ENCODE data around the gene ZFR. TPM values are rescaled to one million over a fixed set of nuclear protein-coding genes. Genes with fewer than 3 reads are reported as not detected.

The ZFR gene
- total RNA-seq, result 100 to 1,000 TPM in 1 of 5 donors, 10 to 100 TPM in 4; 24.3 to 110 (median 75.1) TPM
- polyA plus RNA-seq, result 10 to 100 TPM; 21.8 to 30.4 (median 25.3) TPM
- long read RNA-seq, donor 1, full-length matches to known transcripts, result 2 of 2 reads
- long read RNA-seq, donor 1, partial matches to known transcripts, result 0 of 2 reads
- long read RNA-seq, donor 1, other reads (novel, unspliced or antisense), result 0 of 2 reads
- long read RNA-seq, donor 2, full-length matches to known transcripts, result 8 of 8 reads
- long read RNA-seq, donor 2, partial matches to known transcripts, result 0 of 8 reads
- long read RNA-seq, donor 2, other reads (novel, unspliced or antisense), result 0 of 8 reads
- long read RNA-seq, donor 3, partial matches to known transcripts, result 5 of 11 reads
- long read RNA-seq, donor 3, other reads (novel, unspliced or antisense), result 0 of 11 reads
- long read RNA-seq, donor 4, partial matches to known transcripts, result 0 of 1 reads
- long read RNA-seq, donor 4, other reads (novel, unspliced or antisense), result 0 of 1 reads
- long read RNA-seq, donor 5, partial matches to known transcripts, result 13 of 17 reads
- long read RNA-seq, donor 5, other reads (novel, unspliced or antisense), result 0 of 17 reads
- long read RNA-seq, donor 6, full-length matches to known transcripts, result 16 of 43 reads
- long read RNA-seq, donor 6, partial matches to known transcripts, result 27 of 43 reads
- long read RNA-seq, donor 6, other reads (novel, unspliced or antisense), result 0 of 43 reads
- long read RNA-seq, donor 7, full-length matches to known transcripts, result 9 of 24 reads
- long read RNA-seq, donor 7, partial matches to known transcripts, result 15 of 24 reads
- long read RNA-seq, donor 7, other reads (novel, unspliced or antisense), result 0 of 24 reads
- long read RNA-seq, donor 8, full-length matches to known transcripts, result 16 of 23 reads
- long read RNA-seq, donor 8, partial matches to known transcripts, result 7 of 23 reads
- long read RNA-seq, donor 8, other reads (novel, unspliced or antisense), result 0 of 23 reads
- long read RNA-seq, donor 9, full-length matches to known transcripts, result 6 of 11 reads
- long read RNA-seq, donor 9, partial matches to known transcripts, result 5 of 11 reads
- long read RNA-seq, donor 9, other reads (novel, unspliced or antisense), result 0 of 11 reads
- long read RNA-seq, donor 10, partial matches to known transcripts, result 0 of 3 reads
- long read RNA-seq, donor 10, other reads (novel, unspliced or antisense), result 0 of 3 reads

DNA sequence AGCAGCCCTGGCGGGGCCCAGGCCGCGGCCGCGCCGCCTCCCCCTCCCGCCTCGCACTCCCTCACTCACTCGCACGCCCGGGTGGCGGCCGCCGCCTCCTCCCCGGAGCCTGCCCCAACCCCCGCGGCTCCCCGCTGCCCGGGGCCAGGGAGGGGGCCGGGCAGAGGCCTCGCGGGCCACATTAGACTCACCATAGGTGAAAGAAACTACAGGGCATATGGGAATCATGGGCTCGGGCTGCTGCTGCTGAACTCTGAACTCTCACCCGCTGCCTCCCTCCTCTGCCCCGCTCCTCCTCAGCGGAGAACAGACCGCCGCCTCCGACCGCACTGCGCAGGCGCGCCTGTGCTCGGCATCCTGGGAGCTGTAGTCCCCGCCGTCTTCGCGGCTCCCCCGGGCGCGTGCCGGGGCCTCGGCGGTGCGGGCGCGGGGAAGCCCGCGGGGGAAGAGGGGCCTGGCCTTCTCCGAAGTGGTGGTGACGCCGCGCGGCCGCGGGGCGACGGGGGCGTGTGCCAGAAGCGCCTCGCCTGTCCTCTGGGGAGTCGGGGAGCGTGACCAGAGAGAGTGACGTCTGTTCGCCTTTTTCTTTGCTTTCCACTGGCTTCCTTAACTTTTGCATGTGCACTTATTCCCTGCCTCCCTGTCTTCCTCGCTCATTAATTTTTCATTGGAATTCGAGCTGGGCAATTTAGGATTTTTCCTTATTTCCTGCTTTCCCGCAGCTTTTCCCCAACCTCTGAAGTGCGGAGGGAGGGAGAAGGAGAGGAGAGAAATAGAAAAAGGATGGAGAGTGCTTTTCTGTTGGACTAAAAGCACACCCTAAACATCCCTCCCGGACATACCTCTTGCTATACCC, at the start of gene ZFR:
Gene ZFR (minus strand): TSS at position 310 of the 856 bp plus-strand sequence. CDS start 82 bp downstream, at position 228.
- peak in 1 of 4 donors; percentile 58 for TF ChIP-seq POLR2A (IDR thresholded peaks at IDR 0.05)
- TF ChIP-seq EP300 (IDR thresholded peaks at IDR 0.05), result no peak
- TF ChIP-seq, protein P1, sequence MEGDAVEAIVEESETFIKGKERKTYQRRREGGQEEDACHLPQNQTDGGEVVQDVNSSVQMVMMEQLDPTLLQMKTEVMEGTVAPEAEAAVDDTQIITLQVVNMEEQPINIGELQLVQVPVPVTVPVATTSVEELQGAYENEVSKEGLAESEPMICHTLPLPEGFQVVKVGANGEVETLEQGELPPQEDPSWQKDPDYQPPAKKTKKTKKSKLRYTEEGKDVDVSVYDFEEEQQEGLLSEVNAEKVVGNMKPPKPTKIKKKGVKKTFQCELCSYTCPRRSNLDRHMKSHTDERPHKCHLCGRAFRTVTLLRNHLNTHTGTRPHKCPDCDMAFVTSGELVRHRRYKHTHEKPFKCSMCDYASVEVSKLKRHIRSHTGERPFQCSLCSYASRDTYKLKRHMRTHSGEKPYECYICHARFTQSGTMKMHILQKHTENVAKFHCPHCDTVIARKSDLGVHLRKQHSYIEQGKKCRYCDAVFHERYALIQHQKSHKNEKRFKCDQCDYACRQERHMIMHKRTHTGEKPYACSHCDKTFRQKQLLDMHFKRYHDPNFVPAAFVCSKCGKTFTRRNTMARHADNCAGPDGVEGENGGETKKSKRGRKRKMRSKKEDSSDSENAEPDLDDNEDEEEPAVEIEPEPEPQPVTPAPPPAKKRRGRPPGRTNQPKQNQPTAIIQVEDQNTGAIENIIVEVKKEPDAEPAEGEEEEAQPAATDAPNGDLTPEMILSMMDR (IDR thresholded peaks at IDR 0.05), result no peak
- peak; percentile 68 to 93 (median 89) for TF ChIP-seq POLR2AphosphoS5 (IDR thresholded peaks at IDR 0.05)
- WGBS, 5 donors, result 6 to 12% (median 7%) methylated on average over 37 to 70 of the region's 70 CpGs
- Histone ChIP-seq H3K4me1 (peaks cover 28 to 47% (median 39%) of the 10 kb centered on the region in 4 donors), H3K27me3 (no peaks in the 10 kb centered on the region), H3K4me3 (peak within 1 kb of the TSS; percentile 78 to 92 (median 83)), H3K36me3 (no peaks in the 10 kb centered on the region), H3K9me3 (no peaks in the 10 kb centered on the region), H3K27ac (peak within 1 kb of the TSS; percentile 91 to 99 (median 97))
- peak; percentile 94 to 98 for DNase-seq
- intact Hi-C loops (cut with DNase I; ENCODE audit: low total_unique reads), result no loop called here

DNA sequence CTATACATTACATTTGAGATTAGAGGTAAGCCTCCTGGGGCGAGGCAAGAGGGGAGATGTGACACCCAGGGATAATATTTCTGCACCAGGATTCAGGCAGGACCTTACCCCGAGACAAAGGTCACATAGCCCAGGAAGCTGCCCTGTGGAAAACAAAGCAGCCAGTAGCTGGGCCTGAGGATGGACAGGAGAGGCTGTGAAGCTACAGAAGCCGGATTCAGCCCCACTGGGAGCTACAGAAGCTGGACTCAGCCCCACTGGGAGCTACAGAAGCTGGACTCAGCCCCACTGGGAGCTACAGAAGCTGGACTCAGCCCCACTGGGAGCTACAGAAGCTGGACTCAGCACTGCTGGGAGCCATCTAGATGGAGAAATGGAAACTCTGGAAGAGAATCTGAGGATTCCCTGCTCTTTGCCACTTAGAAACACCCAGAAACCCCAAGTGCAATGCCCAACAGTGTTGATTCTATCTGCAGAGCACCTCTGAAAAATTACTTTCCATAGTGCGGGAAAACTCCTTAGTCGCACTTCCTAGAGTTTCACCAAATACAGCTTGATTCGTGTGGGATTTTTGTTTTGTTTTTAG, 46.5 kb upstream of the ZFR start:
- 79 to 86% (median 85%) methylated on average over 6 of the region's 6 CpGs for WGBS, 5 donors
- intact Hi-C loops (cut with DNase I; ENCODE audit: low total_unique reads), result loop anchor here (5.0 kb wide), 1 partner anchor 101 kb away; no protein-coding TSS in a partner anchor

DNA sequence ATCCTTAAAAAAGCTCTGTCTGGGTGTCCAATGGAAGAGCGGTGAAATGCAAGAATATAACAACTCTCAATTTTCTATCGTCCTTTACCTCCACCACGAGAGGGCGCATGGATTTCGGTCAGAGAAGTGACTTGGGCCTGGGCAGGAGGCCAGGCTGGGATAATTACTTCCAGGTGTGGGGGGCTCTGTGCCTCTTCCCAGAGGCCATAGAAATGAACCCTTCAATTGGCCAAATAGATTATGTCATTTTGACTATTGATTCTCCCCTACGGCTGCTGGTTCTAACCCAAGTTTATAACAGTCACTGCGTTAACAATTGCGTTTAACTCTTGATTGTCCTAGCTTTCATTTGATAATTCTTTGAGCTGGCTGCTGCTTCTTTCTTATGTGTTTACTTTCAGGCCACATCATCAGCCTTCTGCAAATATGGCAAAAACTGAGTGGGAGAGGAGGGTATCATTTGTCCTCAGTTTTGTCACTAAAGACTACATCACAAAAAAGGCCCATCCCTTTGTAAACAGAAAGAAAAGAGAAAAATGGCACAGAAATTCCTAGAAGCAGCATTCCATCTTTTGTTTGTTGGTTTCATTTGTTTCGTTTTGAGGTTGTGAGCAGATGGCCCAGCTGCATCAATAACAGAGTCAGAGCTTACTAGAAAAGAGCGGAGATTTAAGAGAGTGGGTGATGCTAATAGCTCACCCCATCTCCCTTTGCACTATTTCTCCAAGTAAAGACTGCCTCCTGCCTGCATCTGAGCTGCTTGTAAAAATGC, 45.4 kb upstream of the ZFR start:
- WGBS, 5 donors, result 19 to 24% (median 22%) methylated on average over 10 of the region's 10 CpGs
- no peak overlapping the region for H3K4me3 ChIP-seq
- H3K36me3 ChIP-seq, result no peaks in the 10 kb centered on the region
- intact Hi-C loops (cut with DNase I; ENCODE audit: low total_unique reads), result loop anchor here (5.0 kb wide), 1 partner anchor 102 kb away; no protein-coding TSS in a partner anchor
- H3K4me1 ChIP-seq, result peaks cover 0 to 8% (median 4%) of the 10 kb centered on the region in 4 donors
- TF ChIP-seq POLR2AphosphoS5 (IDR thresholded peaks at IDR 0.05) (peak in 2 of 3 donors; percentile 36 to 67), EP300 (IDR thresholded peaks at IDR 0.05) (no peak), POLR2A (IDR thresholded peaks at IDR 0.05) (no peak)
- TF ChIP-seq, protein P1 (IDR thresholded peaks at IDR 0.05), result peak in 5 of 7 experiments; percentile 36 to 69 (median 63)
- H3K27ac ChIP-seq, result no peak overlapping the region
- H3K9me3 ChIP-seq, result no peaks in the 10 kb centered on the region
- H3K27me3 ChIP-seq, result no peaks in the 10 kb centered on the region
- peak; percentile 76 to 94 for DNase-seq

More for the DNA sequence above, 46.5 kb upstream of the ZFR start:
- Histone ChIP-seq H3K4me3 (no peak overlapping the region), H3K27ac (no peak overlapping the region), H3K4me1 (peaks cover 0 to 8% (median 4%) of the 10 kb centered on the region in 4 donors), H3K36me3 (no peaks in the 10 kb centered on the region), H3K27me3 (no peaks in the 10 kb centered on the region), H3K9me3 (no peaks in the 10 kb centered on the region)
- TF ChIP-seq POLR2AphosphoS5 (IDR thresholded peaks at IDR 0.05), result no peak
- TF ChIP-seq POLR2A (IDR thresholded peaks at IDR 0.05), result no peak
- TF ChIP-seq EP300 (IDR thresholded peaks at IDR 0.05), result no peak
- TF ChIP-seq, protein P1 (IDR thresholded peaks at IDR 0.05), result no peak
- no peak for DNase-seq

Measured in stomach (tissue), 19 donors.